ENCODE data around the gene DNASE1L2.
"Not testable (repeated sequence)": the region's sequence is repeated elsewhere in the genome, so short reads cannot be mapped to it uniquely, and the experiment has no call there.

The DNASE1L2 gene

GRCh38 chr16:2199095-2199494 is 37.1 kb upstream of the DNASE1L2 start:
- H3K4me1 ChIP-seq (ENCODE audit: control insufficient read depth in 1 of 2, insufficient read depth in 1 of 2, low read depth in 1 of 2, low read length in 1 of 2): peaks cover 0 to 11% of the 10 kb centered on the region in 2 experiments
- no peak overlapping the region for H3K27ac ChIP-seq
- H3K27me3 ChIP-seq: peaks cover 76% of the 10 kb centered on the region
- H3K4me3 ChIP-seq (ENCODE audit: low read depth in 1 of 2, low read length in 1 of 2): no peak overlapping the region
- no peaks in the 10 kb centered on the region for H3K36me3 ChIP-seq
- no peaks in the 10 kb centered on the region for H3K9me3 ChIP-seq
- no peak for TF ChIP-seq CTCF (IDR thresholded peaks at IDR 0.05)

- no peaks in the 10 kb centered on the region for H3K36me3 ChIP-seq
- no peak overlapping the region for H3K27ac ChIP-seq
- H3K27me3 ChIP-seq: peaks cover 71% of the 10 kb centered on the region
- TF ChIP-seq CTCF (IDR thresholded peaks at IDR 0.05): no peak
- peaks cover 4 to 14% of the 10 kb centered on the region in 2 experiments for H3K4me1 ChIP-seq (ENCODE audit: control insufficient read depth in 1 of 2, insufficient read depth in 1 of 2, low read depth in 1 of 2, low read length in 1 of 2)
- no peaks in the 10 kb centered on the region for H3K9me3 ChIP-seq
- no peak overlapping the region for H3K4me3 ChIP-seq (ENCODE audit: low read depth in 1 of 2, low read length in 1 of 2)
Observed at GRCh38 chr16:2199621-2200139, 36.6 kb upstream of the DNASE1L2 start.

- peaks cover 64% of the 10 kb centered on the region for H3K27me3 ChIP-seq
- TF ChIP-seq CTCF (IDR thresholded peaks at IDR 0.05): no peak
- H3K9me3 ChIP-seq: no peaks in the 10 kb centered on the region
- H3K27ac ChIP-seq: no peak overlapping the region
- H3K4me1 ChIP-seq (ENCODE audit: control insufficient read depth in 1 of 2, insufficient read depth in 1 of 2, low read depth in 1 of 2, low read length in 1 of 2): peaks cover 7 to 17% of the 10 kb centered on the region in 2 experiments
- H3K36me3 ChIP-seq: no peaks in the 10 kb centered on the region
- H3K4me3 ChIP-seq (ENCODE audit: low read depth in 1 of 2, low read length in 1 of 2): no peak overlapping the region
Observed at GRCh38 chr16:2200313-2200712, 35.9 kb upstream of the DNASE1L2 start.

GRCh38 chr16:2203119-2203688 is 33.0 kb upstream of the DNASE1L2 start:
- H3K27me3 ChIP-seq: peaks cover 38% of the 10 kb centered on the region
- not testable (repeated sequence) for H3K36me3 ChIP-seq; H3K4me3 ChIP-seq (ENCODE audit: low read depth in 1 of 2, low read length in 1 of 2); H3K27ac ChIP-seq; H3K9me3 ChIP-seq
- peaks cover 25 to 27% of the 10 kb centered on the region in 2 experiments for H3K4me1 ChIP-seq (ENCODE audit: control insufficient read depth in 1 of 2, insufficient read depth in 1 of 2, low read depth in 1 of 2, low read length in 1 of 2)

DNA sequence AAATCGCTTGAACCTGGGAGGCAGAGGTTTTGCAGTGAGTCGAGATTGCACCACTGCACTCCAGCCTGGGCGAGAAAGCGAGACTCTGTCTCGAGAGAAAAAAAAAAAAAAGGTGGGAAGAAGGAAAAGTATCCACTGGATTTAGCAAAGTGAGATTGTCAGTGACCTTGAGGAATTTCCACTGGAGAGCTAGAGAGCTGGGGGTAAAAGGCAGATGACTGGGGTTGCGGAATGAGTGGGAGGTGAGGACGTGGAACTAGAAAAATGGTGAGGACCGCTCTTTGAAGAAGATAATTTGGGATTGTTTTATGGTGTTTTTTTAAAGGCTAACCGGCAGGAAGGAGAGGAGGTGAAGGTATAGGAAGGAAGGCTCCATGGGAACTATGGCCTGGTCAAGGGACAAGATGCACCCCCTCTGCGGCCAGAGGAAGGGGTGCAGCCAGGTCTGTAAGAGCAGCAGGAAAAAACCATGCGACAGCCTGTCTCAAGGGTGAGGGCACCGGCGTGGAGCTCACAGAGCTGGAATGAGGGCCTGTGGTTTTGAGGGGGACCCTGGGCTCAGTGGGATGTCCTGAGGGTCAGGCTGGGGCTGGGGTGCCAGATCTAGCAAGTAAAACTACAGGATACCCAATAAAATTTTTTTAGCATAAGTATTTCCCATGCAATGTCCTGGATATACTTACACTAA is 31.7 kb upstream of the DNASE1L2 start:
- Histone ChIP-seq H3K27ac (peak overlapping the region; percentile 88), H3K9me3 (no peaks in the 10 kb centered on the region), H3K4me3 (ENCODE audit: low read depth in 1 of 2, low read length in 1 of 2) (peak overlapping the region; percentile 95 to 100), H3K4me1 (ENCODE audit: control insufficient read depth in 1 of 2, insufficient read depth in 1 of 2, low read depth in 1 of 2, low read length in 1 of 2) (peaks cover 25 to 27% of the 10 kb centered on the region in 2 experiments), H3K36me3 (peaks cover 16% of the 10 kb centered on the region), H3K27me3 (peaks cover 24% of the 10 kb centered on the region)
- TF ChIP-seq CTCF (IDR thresholded peaks at IDR 0.05): no peak
